ENCODE data around the gene TP73. TPM values are rescaled to one million over a fixed set of nuclear protein-coding genes. Genes with fewer than 3 reads are reported as not detected.

TP73 gene
- total RNA-seq, 5 donors from 2014 or later (not counting 1 experiment from before 2014, with no cell fraction given) = 0.12 to 0.21 (median 0.18) TPM; not detected in 1

- WGBS (ENCODE audit: insufficient coverage) = 90% methylated on average over 22 of the region's 24 CpGs
- peaks cover 23 to 28% (median 26%) of the 10 kb centered on the region in 3 donors for H3K4me1 Mint-ChIP-seq
- ATAC-seq (replicated peaks in 1 of 4) (no peak), DNase-seq (no peak)
- H3K36me3 Mint-ChIP-seq = peaks cover 10% of the 10 kb centered on the region
- H3K27me3 Mint-ChIP-seq = no peaks in the 10 kb centered on the region
- H3K4me3 Mint-ChIP-seq = no peak overlapping the region
- H3K9me3 ChIP-seq = no peaks in the 10 kb centered on the region
- H3K9me3 Mint-ChIP-seq = no peaks in the 10 kb centered on the region
- POLR2A ChIA-PET = no interaction called here
- H3K27ac Mint-ChIP-seq = no peak overlapping the region
- CTCF ChIA-PET = no interaction called here
- peaks cover 11 to 30% of the 10 kb centered on the region in 2 donors for H3K36me3 ChIP-seq (ENCODE audit: control insufficient read depth in 2 of 2, extremely low read depth in 1 of 2, insufficient read depth in 1 of 2, low read length in 1 of 2)
- H3K27ac ChIP-seq (ENCODE audit: low read length) = no peak overlapping the region
- H3K4me3 ChIP-seq (ENCODE audit: control insufficient read depth in 1 of 2, extremely low read depth in 1 of 2, low read length in 1 of 2) = no peak overlapping the region
- no peaks in the 10 kb centered on the region for H3K27me3 ChIP-seq (replicated peaks in 1 of 2; ENCODE audit: control insufficient read depth in 2 of 2, extremely low read depth in 1 of 2, insufficient read depth in 2 of 2, low read length in 1 of 2)
- peaks cover 0 to 13% of the 10 kb centered on the region in 2 experiments for H3K4me1 ChIP-seq (ENCODE audit: control insufficient read depth in 1 of 2, extremely low read depth in 1 of 2, insufficient read depth in 2 of 2, low read length in 2 of 2)
Observed at GRCh38 chr1:3742439-3743298, 90.4 kb downstream of the TP73 start.

- ChIA-PET POLR2A (no interaction called here), CTCF (no interaction called here)
- Histone ChIP-seq H3K9me3 (no peaks in the 10 kb centered on the region), H3K4me1 (ENCODE audit: control insufficient read depth in 1 of 2, extremely low read depth in 1 of 2, insufficient read depth in 2 of 2, low read length in 2 of 2) (peaks cover 2 to 19% of the 10 kb centered on the region in 2 experiments), H3K27ac (ENCODE audit: low read length) (no peak overlapping the region), H3K36me3 (ENCODE audit: control insufficient read depth in 2 of 2, extremely low read depth in 1 of 2, insufficient read depth in 1 of 2, low read length in 1 of 2) (peaks cover 5 to 25% of the 10 kb centered on the region in 2 donors), H3K4me3 (ENCODE audit: control insufficient read depth in 1 of 2, extremely low read depth in 1 of 2, low read length in 1 of 2) (no peak overlapping the region), H3K27me3 (replicated peaks in 1 of 2; ENCODE audit: control insufficient read depth in 2 of 2, extremely low read depth in 1 of 2, insufficient read depth in 2 of 2, low read length in 1 of 2) (no peaks in the 10 kb centered on the region)
- Mint-ChIP-seq H3K4me3 (no peak overlapping the region), H3K27ac (no peak overlapping the region), H3K36me3 (peaks cover 10% of the 10 kb centered on the region), H3K9me3 (no peaks in the 10 kb centered on the region), H3K4me1 (peaks cover 31 to 35% (median 34%) of the 10 kb centered on the region in 3 donors), H3K27me3 (no peaks in the 10 kb centered on the region)
- ATAC-seq (replicated peaks in 1 of 4) (no peak), DNase-seq (no peak)
- 95% methylated on average over 3 of the region's 4 CpGs for WGBS (ENCODE audit: insufficient coverage)
Observed at GRCh38 chr1:3743421-3743820, 91.1 kb downstream of the TP73 start.

GRCh38 chr1:3743826-3744225, 91.5 kb downstream of the TP73 start:
- Histone ChIP-seq H3K9me3 (no peaks in the 10 kb centered on the region), H3K4me3 (ENCODE audit: control insufficient read depth in 1 of 2, extremely low read depth in 1 of 2, low read length in 1 of 2) (no peak overlapping the region), H3K36me3 (ENCODE audit: control insufficient read depth in 2 of 2, extremely low read depth in 1 of 2, insufficient read depth in 1 of 2, low read length in 1 of 2) (peaks cover 5 to 21% of the 10 kb centered on the region in 2 donors), H3K27ac (ENCODE audit: low read length) (no peak overlapping the region), H3K27me3 (replicated peaks in 1 of 2; ENCODE audit: control insufficient read depth in 2 of 2, extremely low read depth in 1 of 2, insufficient read depth in 2 of 2, low read length in 1 of 2) (no peaks in the 10 kb centered on the region), H3K4me1 (ENCODE audit: control insufficient read depth in 1 of 2, extremely low read depth in 1 of 2, insufficient read depth in 2 of 2, low read length in 2 of 2) (peaks cover 2 to 19% of the 10 kb centered on the region in 2 experiments)
- no peaks in the 10 kb centered on the region for H3K27me3 Mint-ChIP-seq
- H3K4me1 Mint-ChIP-seq = peaks cover 31 to 36% (median 35%) of the 10 kb centered on the region in 3 donors
- ATAC-seq (replicated peaks in 1 of 4) (no peak), DNase-seq (no peak)
- H3K36me3 Mint-ChIP-seq = peaks cover 10% of the 10 kb centered on the region
- H3K27ac Mint-ChIP-seq = no peak overlapping the region
- H3K4me3 Mint-ChIP-seq = peak overlapping the region in 1 of 3 donors; percentile 9
- WGBS (ENCODE audit: insufficient coverage) = 87% methylated on average over 8 of the region's 12 CpGs
- no peaks in the 10 kb centered on the region for H3K9me3 Mint-ChIP-seq
- ChIA-PET CTCF (no interaction called here), POLR2A (no interaction called here)

- H3K36me3 ChIP-seq (ENCODE audit: control insufficient read depth in 2 of 2, extremely low read depth in 1 of 2, insufficient read depth in 1 of 2, low read length in 1 of 2) = peaks cover 5 to 18% of the 10 kb centered on the region in 2 donors
- H3K9me3 Mint-ChIP-seq = no peaks in the 10 kb centered on the region
- H3K4me1 Mint-ChIP-seq = peaks cover 31 to 36% (median 35%) of the 10 kb centered on the region in 3 donors
- no peak for ATAC-seq (replicated peaks in 1 of 4)
- WGBS (ENCODE audit: insufficient coverage) = 97% methylated on average over 9 of the region's 10 CpGs
- no peak overlapping the region for H3K27ac Mint-ChIP-seq
- CTCF ChIA-PET = interaction anchor here in 1 of 2 donors (0.6 kb wide), 1 partner anchor 74 kb away, joined by 3 read pairs; no protein-coding TSS in a partner anchor
- POLR2A ChIA-PET = no interaction called here
- H3K9me3 ChIP-seq = no peaks in the 10 kb centered on the region
- peaks cover 2 to 19% of the 10 kb centered on the region in 2 experiments for H3K4me1 ChIP-seq (ENCODE audit: control insufficient read depth in 1 of 2, extremely low read depth in 1 of 2, insufficient read depth in 2 of 2, low read length in 2 of 2)
- no peak overlapping the region for H3K27ac ChIP-seq (ENCODE audit: low read length)
- no peaks in the 10 kb centered on the region for H3K27me3 ChIP-seq (replicated peaks in 1 of 2; ENCODE audit: control insufficient read depth in 2 of 2, extremely low read depth in 1 of 2, insufficient read depth in 2 of 2, low read length in 1 of 2)
- H3K27me3 Mint-ChIP-seq = no peaks in the 10 kb centered on the region
- peaks cover 10% of the 10 kb centered on the region for H3K36me3 Mint-ChIP-seq
- peak overlapping the region in 1 of 3 donors; percentile 6 for H3K4me3 Mint-ChIP-seq
- no peak for DNase-seq
- H3K4me3 ChIP-seq (ENCODE audit: control insufficient read depth in 1 of 2, extremely low read depth in 1 of 2, low read length in 1 of 2) = no peak overlapping the region
Observed at GRCh38 chr1:3744646-3745045, 92.3 kb downstream of the TP73 start.

DNA sequence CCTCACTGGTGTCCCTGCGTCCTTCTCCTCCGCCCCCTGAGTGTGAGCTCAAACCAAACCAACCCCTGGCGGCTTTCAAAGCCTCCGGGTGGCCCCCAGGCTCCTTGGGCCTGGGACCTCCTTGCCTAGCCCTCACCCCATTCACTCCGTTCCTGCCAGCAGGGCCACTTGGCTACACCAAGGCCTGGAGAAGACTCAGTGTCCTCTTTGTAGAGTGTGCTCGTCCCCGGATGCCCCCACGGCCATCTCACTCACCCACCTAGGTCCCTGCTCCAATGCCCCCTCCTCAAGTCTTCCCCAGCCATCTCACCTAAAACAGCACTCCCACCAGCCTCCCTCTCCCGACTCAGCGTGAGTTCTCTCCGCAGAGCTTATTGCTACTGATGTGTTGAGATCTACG, 92.8 kb downstream of the TP73 start:
- ATAC-seq (replicated peaks in 1 of 4) = no peak
- H3K27ac Mint-ChIP-seq = no peak overlapping the region
- Histone ChIP-seq H3K36me3 (ENCODE audit: control insufficient read depth in 2 of 2, extremely low read depth in 1 of 2, insufficient read depth in 1 of 2, low read length in 1 of 2) (peaks cover 5 to 14% of the 10 kb centered on the region in 2 donors), H3K27ac (ENCODE audit: low read length) (no peak overlapping the region), H3K9me3 (no peaks in the 10 kb centered on the region), H3K4me1 (ENCODE audit: control insufficient read depth in 1 of 2, extremely low read depth in 1 of 2, insufficient read depth in 2 of 2, low read length in 2 of 2) (peaks cover 2 to 19% of the 10 kb centered on the region in 2 experiments), H3K27me3 (replicated peaks in 1 of 2; ENCODE audit: control insufficient read depth in 2 of 2, extremely low read depth in 1 of 2, insufficient read depth in 2 of 2, low read length in 1 of 2) (no peaks in the 10 kb centered on the region), H3K4me3 (ENCODE audit: control insufficient read depth in 1 of 2, extremely low read depth in 1 of 2, low read length in 1 of 2) (no peak overlapping the region)
- H3K27me3 Mint-ChIP-seq = no peaks in the 10 kb centered on the region
- H3K9me3 Mint-ChIP-seq = no peaks in the 10 kb centered on the region
- 95% methylated on average over 10 of the region's 12 CpGs for WGBS (ENCODE audit: insufficient coverage)
- peaks cover 10% of the 10 kb centered on the region for H3K36me3 Mint-ChIP-seq
- H3K4me1 Mint-ChIP-seq = peaks cover 31 to 36% (median 35%) of the 10 kb centered on the region in 3 donors
- ChIA-PET POLR2A (no interaction called here), CTCF (interaction anchor here in 1 of 2 donors (0.5 to 0.6 kb wide), 2 partner anchors 73 to 104 kb away, joined by 3 to 4 read pairs; no protein-coding TSS in a partner anchor)
- H3K4me3 Mint-ChIP-seq = peak overlapping the region in 1 of 3 donors; percentile 6
- DNase-seq = no peak

- Histone ChIP-seq H3K9me3 (no peaks in the 10 kb centered on the region), H3K27ac (ENCODE audit: low read length) (no peak overlapping the region), H3K36me3 (ENCODE audit: control insufficient read depth in 2 of 2, extremely low read depth in 1 of 2, insufficient read depth in 1 of 2, low read length in 1 of 2) (peaks cover 3 to 11% of the 10 kb centered on the region in 2 donors), H3K4me3 (ENCODE audit: control insufficient read depth in 1 of 2, extremely low read depth in 1 of 2, low read length in 1 of 2) (no peak overlapping the region), H3K27me3 (replicated peaks in 1 of 2; ENCODE audit: control insufficient read depth in 2 of 2, extremely low read depth in 1 of 2, insufficient read depth in 2 of 2, low read length in 1 of 2) (no peaks in the 10 kb centered on the region), H3K4me1 (ENCODE audit: control insufficient read depth in 1 of 2, extremely low read depth in 1 of 2, insufficient read depth in 2 of 2, low read length in 2 of 2) (peaks cover 2 to 19% of the 10 kb centered on the region in 2 experiments)
- peak overlapping the region; percentile 73 to 82 for H3K27ac Mint-ChIP-seq
- peak overlapping the region; percentile 72 to 79 (median 77) for H3K4me3 Mint-ChIP-seq
- WGBS (ENCODE audit: insufficient coverage) = 91% methylated on average over 24 of the region's 25 CpGs
- ATAC-seq (replicated peaks in 1 of 4) (no peak), DNase-seq (peak in 1 of 35 experiments; percentile 22)
- ChIA-PET POLR2A (no interaction called here), CTCF (interaction anchor here in 1 of 2 donors (0.5 kb wide), 1 partner anchor 103 kb away, joined by 4 read pairs; no protein-coding TSS in a partner anchor)
- peaks cover 10% of the 10 kb centered on the region for H3K36me3 Mint-ChIP-seq
- H3K4me1 Mint-ChIP-seq = peaks cover 31 to 36% (median 35%) of the 10 kb centered on the region in 3 donors
- no peaks in the 10 kb centered on the region for H3K9me3 Mint-ChIP-seq
- H3K27me3 Mint-ChIP-seq = no peaks in the 10 kb centered on the region
Observed at GRCh38 chr1:3745590-3746381, 93.5 kb downstream of the TP73 start.
